B cell (primary cell): ENCODE results near the gene USP49. TPM values are rescaled to one million over a fixed set of nuclear protein-coding genes. Genes with fewer than 3 reads are reported as not detected.

ENCODE experiments used
- ATAC-seq: fragments of 200-7000 bp; cut with Tn5 transposase; one replicate; pipeline ENCODE4 v1.10.0; 2021; ENCODE audit warnings: low read depth, mild to moderate bottlenecking, moderate number of reproducible peaks, moderate library complexity
- CTCF ChIA-PET: fragments of 350-600 bp; sonication (Branson Sonifier 250); formaldehyde crosslinking; loops from one replicate; lab custom pipeline; 2021; ENCODE audit warnings: antibody characterized with exemption, inconsistent platforms; lab: Charles Lee
- POLR2A ChIA-PET: fragments of 350-600 bp; sonication (Branson Sonifier 250); formaldehyde crosslinking; loops from one replicate; lab custom pipeline; 2021; ENCODE audit warnings: antibody characterized with exemption; lab: Charles Lee
- DNase-seq: peaks from one replicate; pipeline ENCODE4 v3.0.0; 2013
- H2AFZ ChIP-seq: 2 replicates; pipeline ENCODE4 v1.6.1; 2012; ENCODE audit warnings: mild to moderate bottlenecking, low read depth, low read length; ENCODE audit not compliant: insufficient read depth, poor library complexity, severe bottlenecking
- H3K27ac ChIP-seq, 2 donors: 1 replicate in 1 of 2; 2 replicates in 1 of 2; pipeline ENCODE4 v1.5.1; 2012 to 2013; ENCODE audit warnings: low read length in 2 of 2, mild to moderate bottlenecking in 2 of 2, moderate library complexity in 1 of 2
- H3K27me3 ChIP-seq, 4 experiments: fragments of 200-600 bp in 1 of 4; sonication (generic) in 1 of 4; replicated peaks in 1 of 4; 1 replicate in 2 of 4; 2 replicates in 2 of 4; pipeline versions ENCODE4 v1.6.1 to v1.7.0; 2013 to 2016; ENCODE audit warnings: low read length in 3 of 4, mild to moderate bottlenecking in 2 of 4, mixed read lengths in 1 of 4, moderate library complexity in 1 of 4; ENCODE audit not compliant: insufficient read depth in 4 of 4, control insufficient read depth in 3 of 4; ENCODE audit errors: control extremely low read depth in 1 of 4
- H3K36me3 ChIP-seq, 2 experiments: replicated peaks in 1 of 2; 1 replicate in 1 of 2; 2 replicates in 1 of 2; pipeline versions ENCODE4 v1.6.1 to v1.7.1; 2013; ENCODE audit warnings: low read length in 1 of 2; ENCODE audit not compliant: insufficient read depth in 2 of 2, control insufficient read depth in 1 of 2; ENCODE audit errors: control extremely low read depth in 1 of 2, extremely low read depth in 1 of 2
- H3K4me1 ChIP-seq, 2 donors: fragments of 200-600 bp in 1 of 2; sonication (generic) in 1 of 2; 1 replicate in 1 of 2; 2 replicates in 1 of 2; pipeline versions ENCODE4 v1.5.1 to v1.6.1; 2013 to 2017; ENCODE audit warnings: low read length in 2 of 2; ENCODE audit not compliant: control insufficient read depth in 2 of 2, insufficient read depth in 2 of 2
- H3K4me2 ChIP-seq: replicated peaks from 2 replicates; pipeline ENCODE3; 2012; ENCODE audit warnings: mild to moderate bottlenecking, low read depth, low read length; ENCODE audit not compliant: poor library complexity, severe bottlenecking
- H3K4me3 ChIP-seq, 5 experiments: fragments of 200-600 bp in 1 of 5; sonication (generic) in 1 of 5; 1 replicate in 3 of 5; 2 replicates in 2 of 5; pipeline versions ENCODE4 v1.5.1 to v1.7.0; 2011 to 2016; ENCODE audit warnings: low read length in 4 of 5, mild to moderate bottlenecking in 4 of 5, low read depth in 2 of 5, control low read depth in 1 of 5, moderate library complexity in 1 of 5; ENCODE audit not compliant: insufficient read depth in 1 of 5; ENCODE audit errors: control extremely low read depth in 1 of 5, extremely low read depth in 1 of 5
- H3K79me2 ChIP-seq: fragments of 200-600 bp; sonication (generic); one replicate; pipeline ENCODE4 v1.6.0; 2016; ENCODE audit warnings: low read length; ENCODE audit not compliant: control insufficient read depth, insufficient read depth
- H3K9ac ChIP-seq: fragments of 200-600 bp; sonication (generic); 2 replicates; pipeline ENCODE4 v1.6.1; 2017; ENCODE audit warnings: mild to moderate bottlenecking, low read length, moderate library complexity
- H3K9me3 ChIP-seq, 3 donors: one replicate each; pipeline versions ENCODE4 v1.6.1 to v1.7.1; 2013; ENCODE audit warnings: low read length in 2 of 3; ENCODE audit not compliant: control insufficient read depth in 2 of 3, insufficient read depth in 1 of 3; ENCODE audit errors: control extremely low read depth in 1 of 3
- H4K20me1 ChIP-seq: 2 replicates; pipeline ENCODE4 v1.6.0; 2012; ENCODE audit warnings: mild to moderate bottlenecking, low read length; ENCODE audit not compliant: insufficient read depth, control insufficient read depth, poor library complexity, severe bottlenecking
- H3K27ac Mint-ChIP-seq: one replicate; pipeline ENCODE4 v1.8.0; 2021; ENCODE audit warnings: mixed read lengths
- H3K27me3 Mint-ChIP-seq: one replicate; pipeline ENCODE4 v1.8.0; 2021; ENCODE audit warnings: mixed read lengths
- H3K4me1 Mint-ChIP-seq: one replicate; pipeline ENCODE4 v1.8.0; 2021; ENCODE audit warnings: mixed read lengths
- H3K4me3 Mint-ChIP-seq: one replicate; pipeline ENCODE4 v1.8.0; 2021; ENCODE audit warnings: mixed read lengths
- H3K9me3 Mint-ChIP-seq: one replicate; pipeline ENCODE4 v1.8.0; 2022; ENCODE audit warnings: mixed read lengths; ENCODE audit not compliant: insufficient read depth
- EZH2 ChIP-seq: IDR thresholded peaks from 2 replicates; pipeline ENCODE4 v1.6.1; 2012; ENCODE audit warnings: borderline replicate concordance, low read depth, mild to moderate bottlenecking, moderate library complexity, low read length; ENCODE audit not compliant: insufficient read depth, poor library complexity, severe bottlenecking
- WGBS: methylation state at CpG from one replicate; pipeline ENCODE4 v1.1.5; 2013; ENCODE audit warnings: missing lambda C conversion rate; ENCODE audit not compliant: insufficient coverage; 5-methylcytosine and 5-hydroxymethylcytosine counted together
- intact Hi-C: fragments of 100-400 bp; cut with micrococcal nuclease; formaldehyde crosslinking; loops from one replicate; pipeline ENCODE4 v1.10.0; 2022
- polyA plus RNA-seq: library from polyadenylated mRNA; depleted of rRNA; stranded (reverse); fragments of >200 nt; gene quantifications from 2 replicates; pipeline ENCODE4 v1.2.3, GENCODE V29; 2012
- total RNA-seq, 2 donors: library from RNA; stranded (reverse); fragments of 120-200 nt in 1 of 2; gene quantifications; 1 replicate in 1 of 2; 2 replicates in 1 of 2; pipeline versions ENCODE4 v1.2.3 to v1.2.4, GENCODE V29; 2013 to 2022
- TF ChIP-seq, protein P1 (sequence below): fragments of 200-600 bp; IDR thresholded peaks from one replicate; pipeline ENCODE4 v1.8.0; 2022; ENCODE audit warnings: antibody characterized with exemption, mild to moderate bottlenecking

Gene USP49
- total and polyA plus RNA-seq, 2 donors (not counting 1 experiment from before 2014, with no cell fraction given), result 2.6 to 9.9 TPM

DNA sequence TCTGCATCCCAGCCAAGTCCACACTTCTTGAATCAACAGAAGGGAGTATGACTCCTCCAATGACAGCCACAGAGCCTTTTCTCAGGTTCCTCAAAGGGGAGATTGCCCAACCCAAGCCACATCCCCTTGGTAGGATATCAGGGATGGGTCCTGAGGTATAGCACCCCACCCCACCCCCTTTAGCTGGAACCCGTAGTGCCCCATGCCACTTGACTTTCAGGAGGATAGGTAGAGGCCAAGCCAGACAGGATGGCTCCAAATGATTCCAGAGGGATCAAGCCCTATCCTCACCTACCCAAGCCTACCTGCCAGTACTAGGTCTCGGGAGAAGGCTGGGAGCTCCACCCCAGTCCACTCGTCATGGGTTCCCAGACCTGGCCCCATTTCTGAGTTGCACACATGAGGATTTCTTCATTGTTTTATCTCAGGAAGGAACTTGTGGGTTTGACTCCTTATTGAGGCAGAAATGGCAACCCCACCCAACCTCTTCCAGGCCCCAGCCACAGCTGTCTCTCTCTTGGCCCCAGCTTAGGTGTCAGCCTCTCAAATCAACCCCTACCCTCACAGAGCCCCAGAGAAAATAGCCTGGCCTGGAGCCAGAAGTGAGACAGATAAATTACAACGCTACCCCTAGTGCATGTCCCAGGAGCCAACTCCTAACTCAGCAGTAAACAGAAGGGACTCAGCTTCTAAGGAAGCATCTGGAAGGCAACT, 42.8 kb upstream of the USP49 start:
- Mint-ChIP-seq H3K4me1 (peaks cover 71% of the 10 kb centered on the region), H3K27ac (peak overlapping the region; percentile 87), H3K4me3 (peak overlapping the region; percentile 13), H3K9me3 (no peaks in the 10 kb centered on the region), H3K27me3 (no peaks in the 10 kb centered on the region)
- Histone ChIP-seq H3K27ac (peak overlapping the region; percentile 37 to 67), H3K4me1 (peaks cover 71 to 80% of the 10 kb centered on the region in 2 donors), H3K9me3 (no peaks in the 10 kb centered on the region), H4K20me1 (peaks cover 92% of the 10 kb centered on the region), H3K27me3 (no peaks in the 10 kb centered on the region), H3K4me3 (peak overlapping the region in 1 of 5 experiments; percentile 9), H2AFZ (no peak overlapping the region), H3K4me2 (peak overlapping the region; percentile 97), H3K9ac (no peak overlapping the region), H3K79me2 (peaks cover 76% of the 10 kb centered on the region), H3K36me3 (peaks cover 0 to 34% of the 10 kb centered on the region in 2 experiments)
- WGBS, result 13% methylated on average over 4 of the region's 4 CpGs
- no peak for ATAC-seq
- ChIA-PET POLR2A (no interaction called here), CTCF (interaction anchor here (1.2 to 12.5 kb wide), 8 partner anchors 10 to 152 kb away, joined by 3 to 263 read pairs (median 6); partner anchors contain the start of genes BYSL, MED20 and TAF8)
- no peak for TF ChIP-seq EZH2
- TF ChIP-seq, protein P1, sequence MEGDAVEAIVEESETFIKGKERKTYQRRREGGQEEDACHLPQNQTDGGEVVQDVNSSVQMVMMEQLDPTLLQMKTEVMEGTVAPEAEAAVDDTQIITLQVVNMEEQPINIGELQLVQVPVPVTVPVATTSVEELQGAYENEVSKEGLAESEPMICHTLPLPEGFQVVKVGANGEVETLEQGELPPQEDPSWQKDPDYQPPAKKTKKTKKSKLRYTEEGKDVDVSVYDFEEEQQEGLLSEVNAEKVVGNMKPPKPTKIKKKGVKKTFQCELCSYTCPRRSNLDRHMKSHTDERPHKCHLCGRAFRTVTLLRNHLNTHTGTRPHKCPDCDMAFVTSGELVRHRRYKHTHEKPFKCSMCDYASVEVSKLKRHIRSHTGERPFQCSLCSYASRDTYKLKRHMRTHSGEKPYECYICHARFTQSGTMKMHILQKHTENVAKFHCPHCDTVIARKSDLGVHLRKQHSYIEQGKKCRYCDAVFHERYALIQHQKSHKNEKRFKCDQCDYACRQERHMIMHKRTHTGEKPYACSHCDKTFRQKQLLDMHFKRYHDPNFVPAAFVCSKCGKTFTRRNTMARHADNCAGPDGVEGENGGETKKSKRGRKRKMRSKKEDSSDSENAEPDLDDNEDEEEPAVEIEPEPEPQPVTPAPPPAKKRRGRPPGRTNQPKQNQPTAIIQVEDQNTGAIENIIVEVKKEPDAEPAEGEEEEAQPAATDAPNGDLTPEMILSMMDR, result no peak
- intact Hi-C loops, result no loop called here
- no peak for DNase-seq

DNA sequence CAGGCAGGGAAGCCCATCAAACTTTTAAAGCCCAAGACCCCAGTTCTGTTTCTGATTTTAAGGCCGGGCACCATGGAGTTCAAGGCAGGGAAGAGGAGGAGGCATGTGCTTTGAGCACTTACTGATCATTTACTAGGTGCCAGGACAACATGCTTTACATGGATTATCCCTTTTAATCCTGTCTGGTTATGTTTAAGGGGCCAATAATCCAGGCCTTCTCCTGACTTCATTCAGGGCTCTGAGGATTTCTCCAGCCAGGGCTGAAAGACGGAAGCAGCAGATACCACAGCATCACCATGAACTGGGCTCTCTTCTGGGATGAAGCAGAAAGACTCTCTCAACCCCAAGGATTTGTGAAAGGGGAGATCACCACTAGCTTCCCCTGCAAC, 42.3 kb upstream of the USP49 start:
- H3K27ac ChIP-seq, result peak overlapping the region in 1 of 2 donors; percentile 67
- ChIA-PET POLR2A (interaction anchor here (1.1 kb wide), 1 partner anchor 103 kb away, joined by 3 read pairs; no protein-coding TSS in a partner anchor), CTCF (interaction anchor here (1.1 to 12.5 kb wide), 10 partner anchors 9 to 151 kb away, joined by 3 to 263 read pairs (median 14); partner anchors contain the start of genes BYSL, MED20 and TAF8)

More for the DNA sequence above, 42.3 kb upstream of the USP49 start:
- no peak for ATAC-seq
- Histone ChIP-seq H4K20me1 (peaks cover 87% of the 10 kb centered on the region), H2AFZ (no peak overlapping the region), H3K9ac (no peak overlapping the region), H3K9me3 (no peaks in the 10 kb centered on the region), H3K4me2 (no peak overlapping the region), H3K36me3 (peaks cover 0 to 39% of the 10 kb centered on the region in 2 experiments), H3K79me2 (peaks cover 76% of the 10 kb centered on the region), H3K4me3 (no peak overlapping the region), H3K4me1 (peaks cover 70 to 79% of the 10 kb centered on the region in 2 donors), H3K27me3 (no peaks in the 10 kb centered on the region)
- intact Hi-C loops, result no loop called here
- peak overlapping the region; percentile 61 for H3K27ac Mint-ChIP-seq
- H3K27me3 Mint-ChIP-seq, result no peaks in the 10 kb centered on the region
- DNase-seq, result no peak
- no peaks in the 10 kb centered on the region for H3K9me3 Mint-ChIP-seq
- no peak for TF ChIP-seq EZH2
- TF ChIP-seq, protein P1, result no peak
- H3K4me3 Mint-ChIP-seq, result no peak overlapping the region
- WGBS, result 100% methylated on average over 2 of the region's 2 CpGs
- peaks cover 70% of the 10 kb centered on the region for H3K4me1 Mint-ChIP-seq
